ENCODE measurements around the gene C3. TPM values are rescaled to one million over a fixed set of nuclear protein-coding genes. Genes with fewer than 3 reads are reported as not detected.

The C3 gene
- polyA plus RNA-seq, 12 donors, result 1.5 to 114 (median 5.4) TPM; not detected in 1

DNA sequence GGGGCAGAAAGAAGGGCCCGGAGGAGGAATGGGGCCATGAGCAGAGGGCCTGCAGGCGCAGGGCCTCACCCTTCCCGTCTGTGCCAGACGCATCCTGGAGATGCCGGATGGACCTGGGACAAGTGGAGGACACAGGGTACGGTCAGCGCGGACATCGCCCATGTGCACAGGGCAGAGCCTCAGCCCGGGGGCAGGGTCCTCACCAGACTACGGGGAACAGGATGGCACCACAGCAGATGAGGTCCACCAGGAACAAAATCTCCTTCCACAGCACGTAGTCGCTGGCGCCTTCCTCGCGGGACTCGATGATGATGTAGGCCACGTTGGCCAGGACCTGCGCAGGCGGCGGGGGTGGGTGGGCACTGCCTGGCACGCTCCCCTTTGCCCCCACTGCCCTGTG, 11.4 kb upstream of the C3 start:
- no peak for DNase-seq

DNA sequence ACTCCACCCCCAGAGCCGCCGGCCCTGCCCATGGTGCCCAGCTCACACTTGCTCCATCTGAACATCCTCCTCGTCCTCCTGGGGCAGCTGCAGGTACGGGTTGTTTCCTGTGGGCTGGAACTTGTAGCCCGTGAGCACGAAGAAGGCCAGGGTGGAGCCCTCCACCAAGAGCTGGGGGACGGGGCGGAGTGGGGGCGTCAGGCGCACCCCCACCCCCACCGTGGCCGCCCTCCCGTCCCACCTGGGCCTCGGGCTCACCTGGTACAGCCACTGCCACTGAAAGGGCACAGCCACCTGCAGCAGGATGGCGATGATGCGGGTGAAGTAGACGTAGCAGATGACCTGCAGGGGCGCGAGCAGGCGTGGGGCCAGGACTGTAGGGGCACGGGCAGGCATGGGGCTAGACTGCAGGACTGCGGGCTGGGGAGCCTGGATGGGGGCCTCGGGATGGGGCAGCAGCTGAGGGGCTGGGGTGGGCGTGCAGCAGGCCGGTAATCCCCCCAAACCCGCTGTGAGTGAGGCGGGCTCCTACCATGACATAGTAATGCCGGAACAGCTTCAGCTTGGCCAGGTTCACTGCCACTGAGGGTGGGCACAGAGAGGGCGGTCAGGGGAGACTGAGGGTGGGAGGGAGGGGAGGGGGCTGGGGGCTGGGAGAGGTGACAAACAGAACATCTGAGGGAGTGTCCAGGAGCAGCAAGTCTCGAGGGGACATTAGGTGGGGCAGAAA, 10.7 kb upstream of the C3 start:
- DNase-seq, result no peak

DNA sequence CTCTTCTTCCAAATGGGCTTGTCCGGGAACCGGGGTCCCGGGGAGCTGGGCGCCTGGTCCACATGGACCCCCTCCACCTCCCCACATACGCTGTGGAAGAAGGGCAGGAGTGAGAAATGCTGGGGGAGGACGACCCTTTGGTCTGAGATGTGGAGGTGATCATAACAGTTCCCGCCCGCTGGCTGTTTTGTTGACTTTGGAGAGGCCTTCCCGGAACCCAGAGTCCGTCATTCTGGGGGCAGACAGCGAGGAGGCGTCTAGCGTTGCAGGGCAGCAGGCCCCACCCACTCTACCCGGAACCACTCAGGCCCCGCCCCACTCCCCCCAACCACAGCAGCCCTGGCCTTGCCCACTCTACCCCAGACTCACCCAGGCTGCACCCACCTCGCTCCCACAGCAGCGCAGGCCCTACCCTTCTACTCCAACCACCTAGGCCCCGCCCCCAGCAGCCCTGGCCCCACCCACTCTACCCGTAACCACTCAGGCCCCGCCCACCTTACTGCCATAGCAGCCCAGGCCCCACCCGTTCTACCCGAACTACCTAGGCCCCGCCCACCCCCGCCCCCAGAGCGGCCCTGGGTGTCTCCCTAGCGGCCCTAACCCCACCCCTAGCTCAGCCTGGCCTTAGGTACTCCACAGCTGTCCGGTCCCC, 9.8 kb upstream of the C3 start:
- no peak for DNase-seq

DNA sequence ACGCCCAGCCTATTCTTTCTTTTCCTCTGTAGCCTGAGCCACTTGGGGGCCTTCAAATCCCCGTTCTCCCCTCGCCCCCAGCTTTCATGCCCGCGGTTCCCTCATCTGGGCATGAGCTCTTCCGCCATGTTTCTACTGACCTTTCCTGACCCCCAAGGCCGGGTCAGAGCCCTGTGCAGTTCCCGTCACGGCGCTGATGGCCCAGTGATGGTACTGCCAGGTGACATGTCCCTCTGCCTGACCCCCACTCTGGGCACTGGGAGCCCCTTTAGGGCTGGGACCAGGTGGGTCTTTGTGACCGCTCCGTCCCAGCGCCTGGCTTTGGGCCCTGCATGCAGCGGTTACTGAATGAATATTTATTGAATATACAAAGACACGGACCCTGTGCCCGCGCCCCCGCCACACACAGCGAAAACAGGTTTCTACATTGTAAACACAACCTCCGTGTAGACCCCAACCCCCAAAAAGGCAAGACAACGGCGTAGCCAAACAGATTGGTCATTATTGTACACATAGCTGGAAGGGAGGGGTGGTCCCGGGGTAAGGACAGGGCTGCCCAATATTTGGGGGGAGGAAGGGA, 9.2 kb upstream of the C3 start:
- DNase-seq, result no peak

DNA sequence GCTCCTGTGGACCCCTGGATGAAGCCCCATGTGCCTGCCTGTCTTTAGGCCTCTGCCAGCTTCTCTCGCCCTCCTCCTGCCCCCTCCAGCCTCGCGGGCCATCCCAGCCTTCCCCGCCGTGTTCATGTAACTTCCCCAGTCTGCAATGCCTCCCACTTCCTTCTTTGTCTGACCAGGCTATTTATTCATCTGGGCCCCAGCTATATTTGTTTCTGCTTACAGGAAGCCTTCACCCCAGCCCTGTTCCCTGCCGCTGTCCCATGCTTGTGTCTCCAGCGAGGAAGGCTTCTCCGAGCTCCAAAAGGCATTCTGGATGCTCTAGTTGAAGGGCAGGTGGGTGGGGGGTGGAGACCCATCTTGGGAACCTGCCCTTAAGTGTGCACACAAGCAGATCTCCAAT, 7.9 kb upstream of the C3 start:
- DNase-seq, result no peak

DNA sequence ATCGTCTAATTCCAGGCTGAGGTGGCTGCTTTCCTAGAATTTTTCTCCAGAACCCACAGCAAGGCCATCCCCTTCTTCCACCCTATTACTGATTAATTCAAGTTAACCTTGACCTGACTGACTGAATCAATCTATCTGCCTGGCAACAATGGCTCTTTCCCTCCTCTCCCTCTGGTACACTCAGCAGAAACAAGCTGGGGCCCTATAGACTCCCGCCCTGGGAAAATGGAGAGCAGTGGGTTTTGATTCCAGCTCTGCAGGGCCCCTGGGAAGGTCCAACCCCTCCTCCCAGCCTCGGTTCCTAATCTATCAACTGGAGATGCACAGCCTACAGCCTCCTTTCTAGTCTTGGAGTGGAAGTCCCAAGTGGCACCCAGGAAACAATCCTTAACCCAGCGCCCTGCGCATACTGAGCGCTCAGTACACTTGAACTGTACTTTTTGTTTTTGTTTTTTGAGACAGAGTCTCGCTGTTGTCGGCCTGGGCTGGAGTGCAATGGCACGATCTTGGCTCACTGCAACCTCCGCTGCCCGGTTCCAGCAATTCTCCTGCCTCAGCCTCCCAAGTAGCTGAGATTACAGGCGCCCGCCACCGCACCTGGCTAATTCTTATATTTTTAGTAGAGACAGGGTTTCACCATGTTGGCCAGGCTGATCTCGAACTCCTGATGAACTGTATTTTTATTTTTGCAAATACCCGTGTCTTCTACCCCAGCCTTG, 5.2 kb upstream of the C3 start:
- DNase-seq, result no peak

DNA sequence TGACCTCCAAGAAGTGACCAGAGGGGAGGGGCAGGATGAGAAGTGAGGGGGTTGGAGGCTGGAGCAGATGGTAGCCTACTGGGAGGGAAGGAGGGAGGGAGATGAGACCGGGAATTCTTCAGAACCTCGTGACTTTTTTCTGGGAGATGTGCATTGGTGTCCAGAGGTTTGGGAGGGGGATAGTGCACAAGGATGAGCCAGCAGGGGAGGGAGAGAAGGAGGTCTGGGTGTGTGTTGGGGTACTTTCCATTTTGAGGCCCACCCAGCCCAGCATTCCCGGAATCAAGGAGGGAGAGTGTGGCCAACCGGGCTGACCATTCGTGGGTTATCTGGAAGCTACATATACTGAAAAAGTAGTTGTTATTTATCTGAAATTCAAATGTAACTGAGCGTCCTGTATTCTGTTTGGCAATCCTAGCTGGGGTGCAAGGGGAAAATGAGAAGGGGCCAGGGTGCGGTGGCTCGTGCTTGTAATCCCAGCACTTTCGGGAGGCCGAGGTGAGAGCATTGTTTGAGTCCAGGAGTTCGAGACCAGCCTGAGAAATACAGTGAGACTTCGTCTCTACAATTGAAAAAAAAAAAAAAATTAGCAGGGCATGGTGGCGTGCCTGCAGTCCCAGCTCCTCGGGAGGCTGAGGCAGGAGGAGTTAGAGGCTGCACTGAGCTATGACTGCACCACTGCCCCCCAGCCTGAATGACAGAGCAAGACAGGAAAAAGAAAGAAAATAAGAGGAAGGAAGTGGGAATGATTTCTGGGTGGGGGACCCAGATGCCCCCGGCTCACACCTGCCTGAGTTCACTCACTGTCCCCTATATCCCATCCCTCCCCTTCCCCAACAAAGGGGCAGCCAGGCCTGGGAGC, 4.4 kb upstream of the C3 start:
- DNase-seq, result no peak

DNA sequence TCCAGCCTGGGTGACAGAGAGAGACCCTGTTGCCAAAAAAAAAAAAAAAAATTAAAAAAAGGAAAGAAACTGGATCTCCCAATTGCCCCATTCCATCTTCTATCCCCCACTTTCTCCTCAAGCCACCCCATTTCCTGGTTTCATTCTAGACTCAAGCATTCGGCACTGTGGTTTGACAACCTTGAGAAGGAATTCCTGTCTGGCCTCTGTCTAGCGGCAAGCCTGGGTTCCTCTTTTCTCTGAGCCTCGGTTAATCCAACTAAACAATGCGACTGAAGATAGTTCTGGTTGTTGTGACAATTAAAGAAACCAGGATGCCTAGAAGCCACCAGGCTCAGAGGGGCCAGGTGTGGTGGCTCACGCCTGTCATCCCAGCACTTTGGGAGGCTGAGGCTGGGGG, 3.3 kb upstream of the C3 start:
- DNase-seq, result no peak

DNA sequence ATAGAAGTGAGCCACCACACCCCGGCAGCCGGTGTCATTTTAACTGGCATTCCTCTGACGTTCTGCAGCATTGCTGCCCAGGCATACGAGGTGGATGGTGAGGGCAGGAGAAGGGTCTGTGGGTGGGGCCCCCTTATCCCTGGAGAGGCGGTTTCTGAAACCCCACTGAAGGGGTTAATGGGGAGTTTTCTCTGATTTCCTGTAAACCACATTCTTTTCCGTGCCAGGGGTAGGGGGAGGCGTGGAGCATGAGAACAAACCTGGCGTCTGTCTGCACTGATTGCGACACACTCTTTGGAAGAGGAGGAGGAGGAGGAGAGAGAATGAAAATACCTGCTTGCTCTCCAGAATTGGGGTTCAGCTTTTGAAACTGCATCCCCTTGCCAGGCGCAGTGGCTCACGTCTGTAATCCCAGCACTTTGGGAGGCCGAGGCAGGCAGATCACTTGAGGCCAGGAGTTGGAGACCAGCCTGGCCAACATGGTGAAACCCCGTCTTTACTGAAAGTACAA, 2.7 kb upstream of the C3 start:
- no peak for DNase-seq

DNA sequence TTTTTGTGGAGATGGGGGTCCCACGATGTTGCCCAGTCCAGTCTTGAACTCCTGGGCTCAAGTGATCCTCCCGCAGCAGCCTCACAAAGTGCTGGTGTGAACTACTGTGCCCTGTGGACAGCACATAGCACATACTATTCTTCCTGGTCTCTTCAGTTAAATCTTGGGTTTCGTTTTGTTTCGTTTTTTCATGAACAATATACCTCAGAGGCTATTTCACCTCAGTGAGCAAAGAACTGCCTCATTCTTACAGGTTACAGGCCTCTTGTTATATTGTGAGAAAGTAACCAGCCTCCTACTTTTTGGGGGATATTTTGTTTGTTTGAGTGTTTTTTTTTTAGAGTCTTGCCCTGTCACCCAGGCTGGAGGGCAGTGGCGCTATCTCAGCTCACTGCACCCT, 1.3 kb upstream of the C3 start:
- no peak for DNase-seq

GRCh38 chr19:6721138-6721474, 656 bp upstream of the C3 start:
- no peak for DNase-seq

DNA sequence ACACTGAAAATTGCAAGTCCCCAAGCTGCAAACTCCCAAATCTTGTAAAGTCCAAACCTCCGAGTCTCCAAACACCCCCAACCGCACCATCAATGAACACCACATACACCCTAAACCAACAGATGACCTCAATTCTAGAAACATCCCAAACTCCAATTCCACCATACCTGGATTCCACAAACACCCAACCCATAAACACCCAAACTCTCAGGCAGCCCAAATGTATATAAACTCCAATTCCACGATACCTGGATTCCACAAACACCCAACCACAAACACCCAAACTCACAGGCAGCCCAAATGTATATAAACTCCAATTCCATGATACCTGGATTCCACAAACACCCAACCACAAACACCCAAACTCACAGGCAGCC, 470 bp downstream of the C3 start:
- DNase-seq, result no peak

DNA sequence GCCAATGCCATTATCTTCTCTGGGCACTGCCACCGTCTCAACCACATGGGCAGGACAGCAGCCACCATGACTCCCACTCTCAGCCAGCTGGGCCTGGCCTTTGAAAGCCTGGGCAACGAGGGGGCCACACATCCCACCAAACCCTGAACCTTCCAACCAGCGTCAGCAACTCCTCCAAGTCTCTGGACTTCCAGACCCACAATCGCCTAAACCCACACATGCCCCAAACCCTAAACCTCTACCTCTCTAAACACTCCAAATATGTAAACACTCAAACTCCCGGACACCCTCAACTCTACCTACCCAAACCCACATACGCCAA, 949 bp downstream of the C3 start:
- no peak for DNase-seq

- no peak for DNase-seq
Observed at GRCh38 chr19:6718741-6719539, 1.5 kb downstream of the C3 start.

- no peak for DNase-seq
Observed at GRCh38 chr19:6718111-6718740, 2.2 kb downstream of the C3 start.

DNA sequence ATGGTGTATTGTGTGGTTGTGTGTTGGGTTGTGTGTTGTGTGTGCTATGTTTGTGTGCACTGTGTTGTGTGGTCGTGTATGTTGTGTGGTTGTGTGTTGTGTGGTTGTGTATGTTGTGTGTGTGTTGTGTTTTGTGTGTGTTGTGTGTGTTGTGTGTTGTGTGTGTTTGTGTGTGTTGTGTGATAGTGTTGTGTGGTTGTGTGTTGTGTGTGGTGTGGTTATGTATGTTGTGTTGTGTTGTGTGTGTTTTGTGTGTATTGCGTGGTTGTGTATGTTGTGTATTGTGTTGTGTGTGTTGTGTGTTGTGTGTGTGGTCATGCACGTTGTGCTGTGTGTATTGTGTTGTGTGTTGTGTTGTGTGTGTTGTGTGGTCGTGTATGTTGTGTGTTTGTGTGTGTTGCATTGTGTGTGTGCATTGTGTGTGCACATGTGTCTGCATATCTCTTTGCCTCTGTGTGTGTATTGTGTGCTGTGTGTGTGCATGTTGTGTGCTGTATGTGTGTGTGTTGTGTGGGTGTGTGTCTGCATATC, 2.9 kb downstream of the C3 start:
- no peak for DNase-seq

DNA sequence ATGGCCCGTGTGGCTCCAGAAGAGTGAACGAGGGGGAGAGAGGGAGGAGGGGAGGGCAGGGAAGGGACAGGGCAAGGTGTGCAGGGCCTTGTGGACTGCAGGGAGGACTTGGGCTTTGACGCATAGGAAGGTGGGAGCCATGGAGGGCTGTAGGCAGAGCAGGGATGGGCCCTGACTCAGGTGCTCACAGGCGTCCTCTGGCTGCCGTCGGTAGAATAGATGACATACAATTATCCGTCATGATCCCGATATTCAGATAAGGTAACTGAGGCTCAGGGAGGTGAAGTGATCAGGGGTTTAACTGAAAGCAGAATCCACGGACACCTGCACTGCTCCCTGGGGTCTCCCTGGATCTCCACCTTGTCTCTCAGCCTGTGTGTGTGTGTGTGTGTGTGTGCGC, 3.4 kb downstream of the C3 start:
- no peak for DNase-seq

- no peak for DNase-seq
Observed at GRCh38 chr19:6716610-6716970, 3.9 kb downstream of the C3 start.

DNA sequence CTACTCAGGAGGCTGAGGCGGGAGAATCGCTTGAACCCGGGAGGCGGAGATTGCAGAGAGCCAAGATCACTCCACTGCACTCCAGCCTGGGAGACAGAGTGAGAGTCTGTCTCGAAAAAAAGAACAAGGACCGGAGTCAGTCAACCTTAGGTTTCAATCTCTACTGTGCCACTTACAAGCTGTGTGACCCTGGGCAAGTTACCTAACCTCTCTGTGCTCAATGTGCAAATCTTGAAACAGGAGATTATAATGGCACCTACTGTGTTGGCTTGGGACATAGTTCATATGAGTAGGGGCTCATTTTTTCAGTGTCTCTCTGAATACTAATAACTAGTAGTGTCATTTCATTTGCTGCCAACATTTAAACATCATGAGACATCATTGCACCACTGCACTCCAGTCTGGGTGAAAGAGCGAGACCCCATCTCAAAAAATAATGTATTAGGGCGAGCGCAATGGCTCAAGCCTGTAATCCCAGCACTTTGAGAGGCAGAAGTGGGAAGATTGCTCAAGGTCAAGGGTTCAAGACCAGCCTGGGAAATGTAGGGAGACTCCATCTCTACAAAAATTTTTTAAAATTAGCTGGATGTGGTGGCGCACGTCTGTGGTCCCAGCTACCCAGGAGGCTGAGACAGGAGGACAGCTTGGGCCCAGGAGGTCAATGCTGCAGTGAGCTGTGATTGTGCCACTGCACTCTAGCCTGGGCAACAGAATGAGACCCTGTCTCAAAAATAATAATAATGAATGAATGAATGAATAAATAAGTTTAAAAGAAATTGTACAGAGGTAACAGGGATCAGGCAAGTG, 5.5 kb downstream of the C3 start:
- no peak for DNase-seq
